GM11168 (cell line): ENCODE results near the gene UBXN11.

Experiments used
- in situ Hi-C: fragments of 300-500 bp; cut with MboI; formaldehyde crosslinking; loops from one replicate; pipeline ENCODE4 v1.12.0; 2022; ENCODE audit warnings: low sequenced_read_pairs; ENCODE audit not compliant: unreplicated experiment

The UBXN11 gene

GRCh38 chr1:26288311-26288941, 18.0 kb downstream of the UBXN11 start:
- in situ Hi-C loops = no loop called here

GRCh38 chr1:26287811-26288210, 18.6 kb downstream of the UBXN11 start:
- in situ Hi-C loops = no loop called here

GRCh38 chr1:26287033-26287711, 19.3 kb downstream of the UBXN11 start:
- in situ Hi-C loops = no loop called here

GRCh38 chr1:26286064-26286416, 20.4 kb downstream of the UBXN11 start:
- in situ Hi-C loops = no loop called here

GRCh38 chr1:26285366-26286063, 20.9 kb downstream of the UBXN11 start:
- in situ Hi-C loops = no loop called here

GRCh38 chr1:26284597-26285347, 21.7 kb downstream of the UBXN11 start:
- in situ Hi-C loops = no loop called here

- in situ Hi-C loops = no loop called here
Observed at GRCh38 chr1:26283871-26284596, 22.4 kb downstream of the UBXN11 start.

- in situ Hi-C loops = no loop called here
Observed at GRCh38 chr1:26283279-26283853, 23.1 kb downstream of the UBXN11 start.

GRCh38 chr1:26282401-26282918, 24.0 kb downstream of the UBXN11 start:
- in situ Hi-C loops = no loop called here

GRCh38 chr1:26281971-26282370, 24.5 kb downstream of the UBXN11 start:
- in situ Hi-C loops = no loop called here

- in situ Hi-C loops = no loop called here
Observed at GRCh38 chr1:26281091-26281958, 25.1 kb downstream of the UBXN11 start.

GRCh38 chr1:26280333-26281042, 25.9 kb downstream of the UBXN11 start:
- in situ Hi-C loops = no loop called here

GRCh38 chr1:26279456-26280332, 26.7 kb downstream of the UBXN11 start, which contains the start of gene SH3BGRL3:
Gene SH3BGRL3 (plus strand): TSS chr1:26280086. CDS start chr1:26280156, 70 bp downstream.
- in situ Hi-C loops = loop anchor here (5.0 kb wide), 1 partner anchor 43 kb away; no protein-coding TSS in a partner anchor

GRCh38 chr1:26278724-26279455, 27.5 kb downstream of the UBXN11 start:
- in situ Hi-C loops = loop anchor here (5.0 kb wide), 1 partner anchor 43 kb away; no protein-coding TSS in a partner anchor

- in situ Hi-C loops = loop anchor here (5.0 kb wide), 1 partner anchor 44 kb away; no protein-coding TSS in a partner anchor
Observed at GRCh38 chr1:26278303-26278702, 28.1 kb downstream of the UBXN11 start.

- in situ Hi-C loops = loop anchor here (5.0 kb wide), 1 partner anchor 45 kb away; no protein-coding TSS in a partner anchor
Observed at GRCh38 chr1:26277719-26278118, 28.7 kb downstream of the UBXN11 start.
